Stimulated activated CD4-positive, alpha-beta T cell treated with anti-CD3 and anti-CD28 coated beads, Interleukin-4, amount 100 ng/mL, for 4 hours (primary cell): ENCODE measurements around the gene UTP4.
"Not testable (repeated sequence)": the region's sequence is repeated elsewhere in the genome, so short reads cannot be mapped to it uniquely, and the experiment has no call there.

Experiments
- DNase-seq, 2 experiments: peaks; one replicate each; pipeline ENCODE4 v3.0.0-alpha.2; 2020

Gene UTP4

GRCh38 chr16:69131839-69132423, 518 bp upstream of the UTP4 start:
- peak; percentile 80 to 81 for DNase-seq

GRCh38 chr16:69133373-69133954, 1.0 kb downstream of the UTP4 start:
- no peak for DNase-seq

DNA sequence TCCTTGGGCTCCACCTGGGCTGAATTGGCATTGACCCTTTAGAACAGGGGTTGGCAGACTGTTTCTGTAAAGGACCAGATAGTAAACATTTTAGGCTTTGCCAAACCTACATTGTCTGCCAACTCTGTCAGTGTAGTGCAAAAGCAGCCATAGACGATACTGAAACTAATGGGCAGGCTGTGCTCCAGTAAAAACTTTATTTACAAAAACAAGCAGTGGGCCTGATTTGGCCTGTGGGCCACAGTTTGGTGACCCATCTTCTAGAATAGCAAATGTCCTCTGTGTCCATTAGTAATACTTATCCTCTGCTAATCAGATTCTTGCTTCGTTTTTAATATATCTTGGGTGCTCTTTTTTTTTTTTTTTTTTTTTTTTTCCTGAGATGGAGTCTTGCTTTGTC, 6.2 kb downstream of the UTP4 start:
- no peak for DNase-seq

DNA sequence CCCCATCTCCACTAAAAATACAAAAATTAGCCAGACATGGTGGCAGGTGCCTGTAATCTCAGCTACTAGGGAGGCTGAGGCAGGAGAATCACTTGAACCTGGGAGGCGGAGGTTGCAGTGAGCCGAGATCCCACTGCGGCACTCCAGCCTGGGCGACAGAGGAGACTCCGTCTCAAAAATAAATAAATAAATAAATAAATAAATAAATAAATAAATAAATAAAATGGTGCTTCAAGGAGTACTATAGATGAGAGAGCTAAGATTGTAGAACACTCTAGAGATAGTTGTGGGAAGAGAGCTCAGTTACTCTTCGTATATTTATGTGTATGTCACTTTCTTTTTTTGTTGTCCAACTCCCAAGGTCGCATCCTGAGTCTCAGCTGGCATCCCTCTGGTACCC, 7.0 kb downstream of the UTP4 start:
- DNase-seq = not testable (repeated sequence)

GRCh38 chr16:69141014-69141413, 8.6 kb downstream of the UTP4 start:
- DNase-seq = no peak

GRCh38 chr16:69141936-69142335, 9.5 kb downstream of the UTP4 start:
- DNase-seq = no peak

GRCh38 chr16:69143116-69143515, 10.7 kb downstream of the UTP4 start:
- DNase-seq = no peak

- no peak for DNase-seq
These were observed 13.2 kb downstream of the UTP4 start for GRCh38 chr16:69145658-69146057.

GRCh38 chr16:69149621-69150020, 17.2 kb downstream of the UTP4 start:
- DNase-seq = not testable (repeated sequence)

DNA sequence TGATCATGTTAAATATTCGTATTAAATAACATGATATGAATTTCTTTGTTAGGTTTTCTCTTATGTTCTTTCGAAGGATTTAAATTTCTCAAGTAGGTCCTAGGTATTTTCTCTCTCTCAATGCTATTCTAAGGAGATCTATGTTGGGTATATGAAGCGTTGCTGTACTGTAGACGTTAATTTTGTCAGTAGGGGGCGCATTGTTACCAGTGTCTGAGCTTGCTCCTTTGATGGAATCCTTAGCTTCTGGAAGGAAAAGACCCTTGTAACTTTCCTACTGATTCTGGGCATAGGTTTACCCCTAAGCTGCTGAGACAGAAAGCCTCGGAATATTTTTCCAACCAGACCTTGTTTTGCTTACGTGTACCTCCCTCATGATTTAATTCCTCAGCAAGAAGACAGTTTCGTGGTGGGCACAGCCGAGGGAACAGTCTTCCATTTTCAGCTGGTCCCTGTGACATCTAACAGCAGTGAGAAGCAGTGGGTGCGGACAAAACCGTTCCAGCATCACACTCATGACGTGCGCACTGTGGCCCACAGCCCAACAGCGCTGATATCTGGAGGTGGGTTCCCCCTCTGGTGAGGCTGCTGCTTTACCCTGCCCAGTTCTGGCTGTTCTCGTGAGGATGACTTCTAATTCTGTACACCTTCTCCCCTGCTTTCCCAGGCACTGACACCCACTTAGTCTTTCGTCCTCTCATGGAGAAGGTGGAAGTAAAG, 17.9 kb downstream of the UTP4 start:
- peak in 1 of 2 experiments; percentile 17 for DNase-seq

DNA sequence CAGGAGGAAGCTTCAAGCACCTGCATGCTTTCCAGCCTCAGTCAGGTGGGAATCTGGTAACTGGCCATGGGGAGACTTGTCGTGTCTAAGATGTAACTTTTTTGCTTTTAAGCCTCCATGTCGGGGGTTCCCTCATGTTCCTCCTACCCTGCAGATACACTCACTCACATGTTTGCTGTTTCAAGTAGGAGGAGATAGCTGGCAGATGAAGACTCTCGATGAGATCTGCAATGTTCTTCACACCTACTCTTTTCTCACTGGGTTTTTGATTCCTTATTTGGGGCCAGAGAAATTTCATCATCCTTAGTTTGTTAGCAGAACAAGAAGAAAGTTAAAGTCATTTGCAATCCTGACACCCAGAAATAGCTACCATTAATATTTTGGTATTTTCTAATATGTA, 24.7 kb downstream of the UTP4 start:
- DNase-seq = no peak

DNA sequence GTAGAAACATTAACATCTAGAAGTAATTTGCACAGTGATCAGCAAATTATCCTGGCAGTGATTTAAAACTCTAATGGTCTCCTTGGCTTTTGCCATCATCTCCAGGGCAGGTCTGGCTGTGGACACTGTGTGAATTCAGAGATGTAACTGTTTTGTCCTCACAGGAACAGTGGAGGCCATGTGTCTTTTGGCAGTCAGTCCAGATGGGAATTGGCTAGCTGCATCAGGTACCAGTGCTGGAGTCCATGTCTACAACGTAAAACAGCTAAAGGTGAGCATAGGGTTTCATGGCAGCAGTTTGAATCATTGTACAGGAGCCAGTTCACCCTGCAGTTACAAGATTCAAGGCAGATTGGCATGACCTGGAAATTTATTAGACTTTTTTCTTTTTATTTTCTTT, 27.7 kb downstream of the UTP4 start:
- no peak for DNase-seq

- no peak for DNase-seq
These were observed 33.1 kb downstream of the UTP4 start for GRCh38 chr16:69165584-69165983.

DNA sequence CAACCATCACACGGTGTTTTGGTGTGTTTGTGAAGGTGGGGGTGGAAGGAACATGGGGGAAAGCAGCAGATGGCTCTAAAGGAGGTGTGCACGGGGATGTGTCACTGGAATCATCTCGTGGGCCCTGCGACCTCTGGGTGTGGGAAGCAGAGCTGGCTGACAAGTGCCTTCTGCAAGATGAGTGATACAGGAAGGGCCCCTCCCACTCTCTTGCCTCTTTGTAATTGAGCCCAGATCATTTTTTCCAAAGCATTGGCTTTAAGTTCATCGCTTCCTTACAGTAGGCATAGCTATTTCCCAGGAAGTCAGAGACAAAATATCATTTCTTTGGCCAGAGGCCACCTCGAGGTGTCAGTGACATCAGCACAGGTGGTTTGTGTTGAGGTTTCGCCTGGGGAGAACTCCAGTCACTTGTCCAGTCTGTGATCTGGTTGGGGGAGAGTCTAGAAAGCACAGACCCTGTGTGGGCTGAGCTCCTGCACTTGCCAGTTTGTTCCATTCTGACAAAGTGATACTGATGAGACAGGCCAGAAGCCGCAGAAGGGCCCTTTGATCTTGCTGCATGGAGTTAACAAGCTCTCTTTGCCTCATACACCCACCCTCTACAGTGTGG, 33.9 kb downstream of the UTP4 start:
- peak; percentile 65 to 88 for DNase-seq

DNA sequence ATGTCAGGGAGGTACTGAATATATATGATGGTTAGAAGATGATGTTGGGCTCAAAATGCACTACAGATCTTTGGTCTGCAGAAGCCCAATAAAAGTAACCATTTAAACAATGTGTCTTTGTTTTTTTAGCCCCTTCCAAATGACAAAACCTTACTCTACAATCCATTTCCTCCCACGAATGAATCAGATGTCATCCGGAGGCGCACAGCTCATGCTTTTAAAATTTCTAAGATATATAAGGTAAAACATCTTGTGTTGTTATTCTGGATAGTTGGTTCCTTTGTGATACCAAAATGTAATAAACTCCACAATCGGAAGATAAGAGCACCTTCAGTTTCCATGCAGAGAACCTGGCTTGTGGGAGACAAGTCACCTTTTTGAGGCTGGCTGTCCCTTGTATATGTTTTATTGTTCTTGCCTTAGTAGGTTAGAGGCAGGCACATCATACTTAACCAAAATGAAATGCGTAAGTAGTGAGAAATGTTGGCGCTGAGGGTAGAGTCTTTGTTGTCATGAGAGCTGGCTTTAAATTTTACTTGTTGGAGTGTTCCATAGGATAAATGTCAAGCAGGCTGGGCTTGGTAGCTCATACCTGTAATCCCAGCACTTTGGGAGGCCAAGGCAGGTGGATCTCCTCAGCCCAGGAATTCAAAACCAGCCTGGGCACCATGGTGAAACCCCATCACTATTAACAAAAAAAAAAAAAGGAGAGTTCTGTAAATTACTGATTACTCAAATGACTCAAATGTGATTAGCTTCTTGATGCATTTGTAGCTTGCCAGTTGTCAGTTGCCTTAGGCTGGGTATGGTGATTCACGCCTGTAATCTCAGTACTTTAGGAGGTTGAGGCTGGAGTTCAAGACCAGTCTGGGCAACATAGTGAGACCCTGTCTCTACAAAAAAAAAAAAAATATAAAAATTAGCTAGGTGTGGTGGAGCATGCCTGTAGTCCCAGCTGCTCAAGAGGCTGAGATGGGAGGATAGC, 34.8 kb downstream of the UTP4 start:
- no peak for DNase-seq

- DNase-seq = no peak
These were observed 36.6 kb downstream of the UTP4 start for GRCh38 chr16:69169051-69169450.

- DNase-seq = no peak
These were observed 37.3 kb downstream of the UTP4 start for GRCh38 chr16:69169607-69170352.

DNA sequence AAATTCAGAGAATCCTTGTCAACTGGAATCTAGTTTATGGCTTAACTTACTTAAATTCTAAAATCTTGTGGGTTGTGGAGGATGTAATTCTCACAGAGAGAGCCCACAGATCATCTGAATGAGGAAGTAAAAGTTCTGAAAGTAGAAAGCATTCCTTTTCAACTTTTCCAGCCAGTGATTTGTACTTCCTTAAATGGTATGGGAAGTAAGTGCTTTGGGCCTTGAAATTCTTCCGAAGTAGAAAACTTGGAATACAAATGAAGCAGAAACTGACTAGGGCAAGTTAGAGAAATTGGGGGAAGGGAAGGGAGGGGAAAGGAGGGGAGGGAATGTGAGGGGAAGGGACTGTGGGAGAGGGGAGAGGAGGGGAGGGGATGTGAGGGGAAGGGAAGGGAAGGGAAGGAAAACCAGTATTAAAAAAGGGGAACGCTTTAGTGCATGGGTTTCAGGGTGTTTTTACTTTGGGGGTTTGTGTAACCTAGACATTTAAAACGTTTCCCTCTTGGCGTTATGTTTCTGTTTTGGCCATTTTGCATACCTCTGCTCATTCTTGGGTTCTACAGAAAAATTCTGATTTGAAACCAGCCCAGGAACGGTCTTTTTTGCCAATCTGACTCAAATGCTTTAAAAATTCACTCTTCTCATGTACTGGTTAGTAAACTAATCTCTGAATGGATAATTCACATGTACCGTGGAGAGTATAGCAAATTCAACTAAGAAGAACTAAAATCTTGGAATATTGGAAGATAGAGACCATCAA, 39.1 kb downstream of the UTP4 start:
- DNase-seq = no peak

DNA sequence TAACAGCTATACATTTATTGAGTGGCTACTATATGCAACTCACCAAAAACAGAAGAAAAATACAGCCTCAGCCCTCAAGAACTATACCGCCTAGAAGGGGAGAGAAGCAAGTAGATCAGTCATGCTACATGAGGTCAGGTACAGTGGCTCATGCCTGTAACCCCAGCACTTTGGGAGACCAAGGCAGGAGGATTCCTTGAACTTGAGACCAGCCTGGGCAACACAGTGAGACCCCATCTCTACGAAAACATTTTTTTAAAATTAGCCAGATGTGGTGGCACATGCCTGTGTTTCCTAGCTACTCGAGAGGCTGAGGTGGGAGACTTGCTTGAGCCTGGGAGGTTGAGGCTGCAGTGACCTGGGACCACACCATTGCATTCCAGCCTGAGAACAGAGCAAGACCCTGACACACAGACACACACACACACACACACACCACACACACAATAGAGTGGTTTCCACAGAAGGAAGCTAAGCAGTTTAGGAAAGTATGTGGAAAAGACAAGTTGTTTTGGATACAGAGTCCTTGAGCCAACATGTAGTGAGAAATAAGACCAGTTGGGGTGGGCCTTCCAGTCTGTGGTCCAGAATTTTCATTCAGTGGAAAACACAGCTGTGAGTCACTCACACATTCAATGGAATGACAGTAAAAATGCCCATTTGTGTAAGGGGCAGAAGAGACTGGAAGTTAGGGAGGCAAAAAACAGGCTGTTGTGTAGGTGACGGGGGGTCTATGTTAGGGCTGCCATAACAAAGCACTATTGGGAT, 43.8 kb downstream of the UTP4 start:
- no peak for DNase-seq

DNA sequence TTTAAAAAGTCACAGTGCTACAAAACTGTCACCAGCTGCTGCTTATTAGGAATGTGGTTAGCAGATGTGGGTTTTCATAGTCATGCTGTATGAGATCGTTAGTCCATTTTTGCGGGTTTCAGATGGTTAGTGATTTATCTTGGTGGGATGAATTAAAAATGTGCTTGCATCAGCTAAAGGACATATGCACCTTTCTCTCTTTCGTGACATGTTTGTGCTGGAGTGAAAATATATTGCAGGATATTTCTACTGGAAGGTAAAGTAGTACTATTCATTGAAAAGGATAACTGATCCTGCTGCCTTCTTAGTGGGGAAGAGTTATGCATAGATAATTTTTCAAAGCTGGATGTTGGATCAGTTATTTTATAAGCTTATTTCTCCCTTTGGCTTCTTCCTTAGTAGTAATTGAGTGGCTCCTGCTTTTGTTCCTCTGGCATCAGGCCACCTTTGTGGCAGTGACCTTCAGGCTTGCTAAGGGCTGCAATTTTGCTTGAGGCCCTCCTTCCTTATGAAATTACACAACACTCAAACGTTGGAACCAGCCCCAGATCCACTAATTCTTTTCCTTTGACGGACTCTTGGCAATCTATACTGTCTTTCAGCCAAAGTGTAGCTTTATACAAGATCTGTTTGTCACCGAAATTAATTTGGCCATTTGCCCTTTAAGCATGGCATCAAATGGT, 47.0 kb downstream of the UTP4 start:
- no peak for DNase-seq
